Skeletal muscle cell (primary cell): Measurements from ENCODE around the gene ATP7B.
A peak's percentile ranks its signal among the peaks of the same experiment; 100 is the strongest.
"Not testable (repeated sequence)": the region's sequence is repeated elsewhere in the genome, so short reads cannot be mapped to it uniquely, and the experiment has no call there.

Source experiments
- DNase-seq: peaks from one replicate; pipeline ENCODE4 v3.0.0-alpha.2; 2010; ENCODE audit warnings: low read depth
- H3K4me3 ChIP-seq: 2 replicates; pipeline ENCODE4 v1.5.1; 2011; ENCODE audit warnings: low read depth, mild to moderate bottlenecking, control low read depth, low read length, moderate library complexity

The ATP7B gene

GRCh38 chr13:51910508-51910907 is 100.7 kb downstream of the ATP7B start:
- H3K4me3 ChIP-seq = no peak overlapping the region
- no peak for DNase-seq

DNA sequence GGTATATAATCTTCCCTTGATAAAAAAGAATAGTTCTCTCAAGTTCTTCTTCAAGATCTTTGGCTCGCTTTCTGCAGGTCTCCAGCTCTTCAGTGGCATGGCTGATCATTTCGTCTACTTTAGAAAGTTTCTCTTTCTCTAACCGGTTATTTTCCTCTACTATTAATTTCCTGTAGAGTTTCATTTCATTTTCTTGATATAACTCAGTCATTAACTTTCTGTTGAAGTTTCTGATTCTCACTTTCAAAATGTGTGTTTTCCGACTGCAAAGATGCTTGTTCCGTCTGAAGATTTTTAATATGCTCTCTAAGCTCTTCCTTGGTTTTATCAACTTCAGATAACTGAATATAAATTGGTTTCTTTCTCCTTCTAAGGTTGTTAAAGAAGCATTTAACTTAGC is 102.0 kb downstream of the ATP7B start:
- DNase-seq, H3K4me3 ChIP-seq: not testable (repeated sequence)

- no peak for DNase-seq
- no peak overlapping the region for H3K4me3 ChIP-seq
Measured at GRCh38 chr13:51907040-51907732, 104.1 kb downstream of the ATP7B start.

GRCh38 chr13:51906581-51906980 is 104.7 kb downstream of the ATP7B start:
- DNase-seq = no peak

DNA sequence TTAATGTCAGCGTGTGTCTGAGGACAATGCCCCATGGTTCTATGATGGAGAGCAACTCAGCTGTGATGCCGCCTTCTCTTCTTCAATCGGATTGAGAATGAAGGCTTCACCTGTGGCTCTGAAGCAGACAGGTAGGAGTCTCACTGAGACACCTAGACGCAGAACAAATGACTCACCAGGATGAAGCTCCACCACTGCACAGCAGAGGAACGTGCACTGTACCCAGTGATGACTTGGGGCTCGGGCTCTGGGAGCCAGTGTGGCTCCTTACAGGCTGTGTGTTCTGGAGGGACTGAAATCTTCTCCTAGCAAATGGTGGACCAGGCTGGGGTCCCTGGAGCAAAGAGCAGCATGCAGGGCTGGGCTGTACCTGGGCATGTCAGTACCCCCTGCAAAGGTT is 105.5 kb downstream of the ATP7B start:
- H3K4me3 ChIP-seq = no peak overlapping the region
- DNase-seq = no peak

More at GRCh38 chr13:51906581-51906980, 104.7 kb downstream of the ATP7B start:
- no peak overlapping the region for H3K4me3 ChIP-seq

- H3K4me3 ChIP-seq = no peak overlapping the region
- no peak for DNase-seq
Measured at GRCh38 chr13:51902776-51903175, 108.5 kb downstream of the ATP7B start.

GRCh38 chr13:51900471-51900870 is 110.8 kb downstream of the ATP7B start:
- no peak for DNase-seq
- no peak overlapping the region for H3K4me3 ChIP-seq

DNA sequence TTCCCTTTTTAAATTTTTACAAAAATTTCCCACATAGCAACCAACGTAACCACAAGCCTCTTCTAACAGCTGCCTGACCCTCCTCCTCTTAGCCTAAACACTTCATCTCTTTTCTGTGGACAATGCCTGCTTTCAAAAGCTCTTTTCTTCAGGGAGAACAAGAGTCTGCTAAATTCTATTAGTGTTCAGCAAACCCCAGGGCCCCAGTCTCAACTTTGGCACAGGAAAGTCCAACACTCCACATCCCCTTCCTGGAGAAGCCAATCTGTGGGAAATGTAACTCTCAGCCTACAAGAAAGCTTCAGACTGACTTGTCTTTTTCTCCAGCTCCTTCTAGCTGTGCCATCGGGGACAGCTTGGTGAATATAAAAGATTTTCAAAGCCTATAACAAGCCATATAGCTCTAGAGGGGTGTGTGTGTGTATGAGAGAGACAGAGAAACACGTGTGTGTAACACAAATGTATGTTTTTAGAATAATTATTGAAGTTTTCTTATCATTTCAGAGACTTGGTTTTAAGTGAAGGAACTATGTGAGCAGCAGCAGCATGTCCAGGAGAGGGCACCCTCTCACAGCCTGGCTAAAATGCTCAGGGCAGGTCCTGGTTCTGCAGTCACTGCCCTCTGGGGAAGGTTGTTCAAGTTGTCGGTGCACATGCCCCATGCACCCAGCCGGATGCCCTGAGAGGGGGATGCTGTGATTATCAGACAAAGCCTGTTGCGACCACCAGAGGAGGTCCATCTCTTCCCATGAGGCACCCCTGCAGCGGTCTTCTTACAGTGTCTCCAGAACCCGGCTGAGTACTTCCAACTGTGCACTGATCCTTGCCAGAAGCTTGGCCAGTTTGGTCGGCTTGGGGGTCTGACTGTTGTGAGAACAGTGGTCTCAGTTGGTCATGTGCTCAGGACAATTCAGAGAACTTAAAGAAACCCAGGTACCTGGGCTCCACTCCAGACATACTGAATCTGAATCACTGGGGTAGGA is 115.1 kb downstream of the ATP7B start:
- DNase-seq = peak; percentile 13
- H3K4me3 ChIP-seq = no peak overlapping the region

DNA sequence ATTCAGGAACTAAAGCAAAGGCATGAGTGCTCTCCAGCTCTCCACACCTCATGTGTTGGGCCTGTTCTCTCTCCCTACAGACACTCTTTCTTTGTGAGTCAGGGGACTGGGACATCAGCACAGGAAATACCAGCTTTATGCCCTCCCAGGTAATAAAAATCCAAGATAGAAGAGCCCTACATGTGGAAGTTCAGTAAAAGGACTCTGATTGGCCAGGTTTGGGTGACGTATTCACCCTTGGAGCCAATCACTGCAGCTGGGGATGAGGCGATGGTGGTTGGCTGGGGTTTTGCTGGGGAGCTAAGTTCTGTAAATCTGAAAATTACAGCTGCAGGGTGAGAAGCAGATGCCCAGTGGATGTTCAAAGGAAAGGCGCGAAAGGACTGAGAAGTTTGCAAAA is 117.0 kb downstream of the ATP7B start:
- DNase-seq = no peak

DNA sequence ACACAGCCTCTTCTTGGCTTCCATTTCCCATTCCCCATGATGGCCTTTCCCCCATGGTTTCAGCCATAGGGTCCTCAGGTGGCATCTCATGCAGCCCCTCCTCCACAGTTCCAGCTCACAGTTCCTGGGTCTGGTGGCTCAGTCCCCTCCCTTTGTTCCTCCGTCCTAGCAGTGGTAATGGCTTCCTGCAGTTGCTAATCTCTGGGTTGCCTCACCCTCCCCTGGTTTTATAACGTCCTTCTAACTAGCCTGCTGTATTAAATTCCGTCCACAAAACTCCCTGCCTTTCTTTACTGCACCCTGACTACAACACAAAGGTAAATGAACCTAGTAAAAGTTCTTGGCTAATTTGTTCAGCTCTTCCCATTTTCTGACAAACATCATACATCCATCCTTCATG is 118.6 kb downstream of the ATP7B start:
- no peak for DNase-seq
- H3K4me3 ChIP-seq = no peak overlapping the region

More for the DNA sequence above, 117.0 kb downstream of the ATP7B start:
- no peak overlapping the region for H3K4me3 ChIP-seq

DNA sequence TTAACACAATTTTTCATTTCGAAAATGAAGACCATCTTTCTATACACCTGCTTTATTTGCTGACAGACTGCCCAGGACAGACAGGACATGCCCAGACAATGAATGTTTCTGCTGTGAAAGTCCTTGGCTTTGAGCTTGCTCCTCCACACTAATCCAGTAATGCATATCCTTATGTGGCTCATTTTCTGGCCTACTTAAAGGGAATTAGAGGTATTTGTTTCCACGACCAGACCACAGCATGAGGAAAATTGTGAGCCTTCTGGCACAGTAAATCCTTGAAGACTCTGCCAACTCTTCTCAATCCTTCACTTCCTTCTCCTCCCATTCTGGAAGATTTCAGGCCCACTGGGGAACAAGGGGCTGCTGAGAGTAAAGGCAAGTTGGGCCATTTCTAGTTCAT is 123.8 kb downstream of the ATP7B start:
- no peak for DNase-seq
- no peak overlapping the region for H3K4me3 ChIP-seq

GRCh38 chr13:51885651-51886050 is 125.6 kb downstream of the ATP7B start:
- no peak for DNase-seq
- no peak overlapping the region for H3K4me3 ChIP-seq

GRCh38 chr13:51883226-51883600 is 128.0 kb downstream of the ATP7B start:
- H3K4me3 ChIP-seq = no peak overlapping the region
- no peak for DNase-seq
